Measurements from ENCODE around the gene IFNA16.
"Not testable (repeated sequence)": the region's sequence is repeated elsewhere in the genome, so short reads cannot be mapped to it uniquely, and the experiment has no call there.

Gene IFNA16

GRCh38 chr9:21217211-21217610 lies at the start of gene IFNA16:
Gene IFNA16, minus strand, starts transcription at chr9:21217311. Its CDS starts 6 bp downstream, at chr9:21217305.
- DNase-seq (ENCODE audit: low read depth in 1 of 2, low spot score in 1 of 2) = not testable (repeated sequence)

- no peak for DNase-seq (ENCODE audit: low read depth in 1 of 2, low spot score in 1 of 2)
Observed at GRCh38 chr9:21265421-21266189, 48.5 kb upstream of the IFNA16 start.

- DNase-seq (ENCODE audit: low read depth in 1 of 2, low spot score in 1 of 2) = no peak
Observed at GRCh38 chr9:21255538-21256212, 38.6 kb upstream of the IFNA16 start.

- DNase-seq (ENCODE audit: low read depth in 1 of 2, low spot score in 1 of 2) = no peak
Observed at GRCh38 chr9:21252721-21253547, 35.8 kb upstream of the IFNA16 start.

GRCh38 chr9:21251638-21252037 lies 34.5 kb upstream of the IFNA16 start:
- DNase-seq (ENCODE audit: low read depth in 1 of 2, low spot score in 1 of 2) = no peak

- DNase-seq (ENCODE audit: low read depth in 1 of 2, low spot score in 1 of 2) = no peak
Observed at GRCh38 chr9:21251190-21251589, 34.1 kb upstream of the IFNA16 start.

GRCh38 chr9:21244836-21245235 lies 27.7 kb upstream of the IFNA16 start:
- DNase-seq (ENCODE audit: low read depth in 1 of 2, low spot score in 1 of 2) = no peak

- DNase-seq (ENCODE audit: low read depth in 1 of 2, low spot score in 1 of 2) = no peak
Observed at GRCh38 chr9:21239911-21240310, 22.8 kb upstream of the IFNA16 start, which contains the start of gene IFNA14. Gene IFNA14, minus strand, starts transcription at chr9:21240005. Its CDS starts 70 bp downstream, at chr9:21239935.

GRCh38 chr9:21236360-21236714 lies 19.2 kb upstream of the IFNA16 start:
- DNase-seq (ENCODE audit: low read depth in 1 of 2, low spot score in 1 of 2) = not testable (repeated sequence)

GRCh38 chr9:21235468-21236359 lies 18.6 kb upstream of the IFNA16 start:
- DNase-seq (ENCODE audit: low read depth in 1 of 2, low spot score in 1 of 2) = not testable (repeated sequence)

GRCh38 chr9:21234153-21234687 lies 17.1 kb upstream of the IFNA16 start:
- DNase-seq (ENCODE audit: low read depth in 1 of 2, low spot score in 1 of 2) = no peak

- no peak for DNase-seq (ENCODE audit: low read depth in 1 of 2, low spot score in 1 of 2)
Observed at GRCh38 chr9:21233258-21233657, 16.1 kb upstream of the IFNA16 start.

- no peak for DNase-seq (ENCODE audit: low read depth in 1 of 2, low spot score in 1 of 2)
Observed at GRCh38 chr9:21228122-21228521, 11.0 kb upstream of the IFNA16 start, which contains the start of gene IFNA17. Gene IFNA17, minus strand, starts transcription at chr9:21228222. Its CDS starts 49 bp downstream, at chr9:21228173.

GRCh38 chr9:21213411-21214326 lies 3.4 kb downstream of the IFNA16 start:
- not testable (repeated sequence) for DNase-seq (ENCODE audit: low read depth in 1 of 2, low spot score in 1 of 2)

GRCh38 chr9:21212160-21212559 lies 5.0 kb downstream of the IFNA16 start:
- not testable (repeated sequence) for DNase-seq (ENCODE audit: low read depth in 1 of 2, low spot score in 1 of 2)

- not testable (repeated sequence) for DNase-seq (ENCODE audit: low read depth in 1 of 2, low spot score in 1 of 2)
Observed at GRCh38 chr9:21210782-21211181, 6.3 kb downstream of the IFNA16 start.

- DNase-seq (ENCODE audit: low read depth in 1 of 2, low spot score in 1 of 2) = no peak
Observed at GRCh38 chr9:21210311-21210710, 6.8 kb downstream of the IFNA16 start.

GRCh38 chr9:21207043-21207442 lies 10.1 kb downstream of the IFNA16 start, which contains the start of gene IFNA10:
Gene IFNA10, minus strand, starts transcription at chr9:21207143. Its CDS starts 46 bp downstream, at chr9:21207097.
- not testable (repeated sequence) for DNase-seq (ENCODE audit: low read depth in 1 of 2, low spot score in 1 of 2)

- no peak for DNase-seq (ENCODE audit: low read depth in 1 of 2, low spot score in 1 of 2)
Observed at GRCh38 chr9:21205204-21205603, 11.9 kb downstream of the IFNA16 start.

Measured in stimulated activated CD4-positive, alpha-beta T cell treated with anti-CD3 and anti-CD28 coated beads, Interleukin-15, amount 100 ng/mL, for 1 hour (primary cell).